OCI-LY7 (cell line): ENCODE data around the gene SEMA4D. TPM values are rescaled to one million over a fixed set of nuclear protein-coding genes. Genes with fewer than 3 reads are reported as not detected.

Experiments
- BruUV-seq: library from RNA; stranded (reverse); fragments of 400-500 nt; replicated peaks from 2 replicates; lab custom pipeline; 2021; lab: Mats Ljungman, UMichigan
- CTCF ChIA-PET: fragments of 300-600 bp; sonication (Branson Sonifier 250); formaldehyde crosslinking; loops from one replicate; lab custom pipeline; 2022; ENCODE audit warnings: antibody characterized with exemption; ENCODE audit not compliant: unreplicated experiment; lab: Charles Lee
- POLR2A ChIA-PET: fragments of 300-600 bp; sonication (Branson Sonifier 250); formaldehyde crosslinking; loops from one replicate; lab custom pipeline; 2022; ENCODE audit warnings: antibody characterized with exemption; lab: Charles Lee
- DNase-seq: peaks from one replicate; pipeline ENCODE4 v3.0.0-alpha.2; 2015; ENCODE audit warnings: low spot score
- H2AFZ ChIP-seq: fragments of 200-600 bp; sonication (generic), shearing (Covaris generic); 2 replicates; pipeline ENCODE4 v1.6.1; 2014; ENCODE audit warnings: mild to moderate bottlenecking, antibody characterized with exemption, low read length, moderate library complexity
- H3K27ac ChIP-seq: fragments of 200-600 bp; sonication (generic); 2 replicates; pipeline ENCODE4 v1.5.1; 2014; ENCODE audit warnings: mixed run types, low read depth, mild to moderate bottlenecking, moderate library complexity, low read length, inconsistent platforms; ENCODE audit not compliant: poor library complexity, severe bottlenecking
- H3K36me3 ChIP-seq: fragments of 200-600 bp; sonication (generic); 2 replicates; pipeline ENCODE4 v1.6.1; 2014; ENCODE audit warnings: mild to moderate bottlenecking, antibody characterized with exemption, low read length, moderate library complexity, mixed read lengths; ENCODE audit not compliant: insufficient read depth
- H3K4me1 ChIP-seq: fragments of 200-600 bp; sonication (generic); 2 replicates; pipeline ENCODE4 v1.5.1; 2014; ENCODE audit warnings: mild to moderate bottlenecking, low read length; ENCODE audit not compliant: insufficient read depth, poor library complexity, severe bottlenecking
- H3K4me2 ChIP-seq: fragments of 200-600 bp; sonication (generic); 2 replicates; pipeline ENCODE4 v1.6.1; 2014; ENCODE audit warnings: mild to moderate bottlenecking, low read length
- H3K4me3 ChIP-seq: fragments of 200-600 bp; sonication (generic); 2 replicates; pipeline ENCODE4 v1.5.1; 2014; ENCODE audit warnings: mild to moderate bottlenecking, low read depth, low read length; ENCODE audit not compliant: poor library complexity, severe bottlenecking
- H3K79me2 ChIP-seq: fragments of 200-600 bp; sonication (generic); 2 replicates; pipeline ENCODE4 v1.6.1; 2016; ENCODE audit warnings: low read depth, mild to moderate bottlenecking, low read length, moderate library complexity, mixed read lengths; ENCODE audit not compliant: insufficient read depth
- H3K9me2 ChIP-seq: fragments of 200-600 bp; sonication (generic); 2 replicates; pipeline ENCODE4 v1.6.1; 2016; ENCODE audit warnings: mild to moderate bottlenecking, low read length, mixed read lengths; ENCODE audit not compliant: insufficient read depth
- H3K9me3 ChIP-seq: fragments of 200-600 bp; sonication (generic); 2 replicates; pipeline ENCODE4 v1.6.1; 2014; ENCODE audit warnings: mild to moderate bottlenecking, mixed run types, low read length, mixed read lengths
- H4K20me1 ChIP-seq: fragments of 200-600 bp; sonication (generic); 2 replicates; pipeline ENCODE4 v1.6.1; 2014; ENCODE audit warnings: mild to moderate bottlenecking, antibody characterized with exemption, low read length, moderate library complexity, mixed read lengths; ENCODE audit not compliant: insufficient read depth
- CTCF ChIP-seq: fragments of 200-600 bp; sonication (generic); conservative IDR thresholded peaks from 2 replicates; pipeline ENCODE4 v1.5.1; 2014; ENCODE audit warnings: mild to moderate bottlenecking, antibody characterized with exemption, low read length, moderate library complexity, mixed read lengths
- EZH2phosphoT487 ChIP-seq: fragments of 200-600 bp; sonication (generic); IDR thresholded peaks from 2 replicates; pipeline ENCODE4 v1.6.1; 2018; ENCODE audit warnings: low read depth, borderline replicate concordance, mild to moderate bottlenecking, mixed run types, antibody characterized with exemption, low read length, moderate library complexity, mixed read lengths
- intact Hi-C: fragments of 100-400 bp; cut with micrococcal nuclease; formaldehyde crosslinking; loops from one replicate; pipeline ENCODE4 v1.10.0; 2022; ENCODE audit not compliant: unreplicated experiment
- total RNA-seq, 2 experiments: library from RNA; depleted of rRNA in 1 of 2; stranded (reverse); fragments of >200 nt in 1 of 2; shearing (Covaris generic) in 1 of 2; gene quantifications; 2 replicates each; pipeline ENCODE4 v1.2.3, GENCODE V29; 2014 to 2022

The SEMA4D gene
- total RNA-seq, 2 experiments from 2014 or later, result 28.5 to 60.5 TPM

GRCh38 chr9:89442981-89443814 is 54.7 kb downstream of the SEMA4D start:
- Histone ChIP-seq H3K36me3 (no peaks in the 10 kb centered on the region), H3K4me2 (peak overlapping the region; percentile 58), H3K4me3 (peak overlapping the region; percentile 45), H3K79me2 (no peaks in the 10 kb centered on the region), H3K4me1 (peaks cover 71% of the 10 kb centered on the region), H3K9me3 (no peaks in the 10 kb centered on the region), H3K27ac (peak overlapping the region; percentile 49), H4K20me1 (peaks cover 4% of the 10 kb centered on the region; the same call in 1 of the 2 replicates), H2AFZ (no peak overlapping the region), H3K9me2 (no peaks in the 10 kb centered on the region)
- BruUV-seq, result no TSS peak
- ChIA-PET POLR2A (interaction anchor here (1.5 kb wide), 1 partner anchor 106 kb away, joined by 4 read pairs; no protein-coding TSS in a partner anchor), CTCF (interaction anchor here (1.3 kb wide), 1 partner anchor 14 kb away, joined by 7 read pairs; no protein-coding TSS in a partner anchor)
- DNase-seq, result no peak
- intact Hi-C loops, result loop anchor here (1.0 kb wide), 1 partner anchor 55 kb away; the partner anchor contains the start of gene SEMA4D
- TF ChIP-seq CTCF, result no peak
- no peak for TF ChIP-seq EZH2phosphoT487

GRCh38 chr9:89442501-89442978 is 55.4 kb downstream of the SEMA4D start:
- H3K9me2 ChIP-seq, result no peaks in the 10 kb centered on the region
- H3K36me3 ChIP-seq, result no peaks in the 10 kb centered on the region
- peaks cover 71% of the 10 kb centered on the region for H3K4me1 ChIP-seq
- no peak overlapping the region for H2AFZ ChIP-seq
- H3K79me2 ChIP-seq, result no peaks in the 10 kb centered on the region
- CTCF ChIA-PET, result interaction anchor here (0.6 to 1.3 kb wide), 2 partner anchors 13 to 1268 kb away, joined by 4 to 7 read pairs; no protein-coding TSS in a partner anchor
- BruUV-seq, result no TSS peak
- DNase-seq, result peak; percentile 79
- TF ChIP-seq CTCF (no peak), EZH2phosphoT487 (no peak)
- peak overlapping the region; percentile 45 for H3K4me3 ChIP-seq
- peak overlapping the region; percentile 49 for H3K27ac ChIP-seq
- POLR2A ChIA-PET, result interaction anchor here (1.5 kb wide), 1 partner anchor 107 kb away, joined by 4 read pairs; no protein-coding TSS in a partner anchor
- peaks cover 4% of the 10 kb centered on the region; the same call in 1 of the 2 replicates for H4K20me1 ChIP-seq
- no peaks in the 10 kb centered on the region for H3K9me3 ChIP-seq
- peak overlapping the region; percentile 58 for H3K4me2 ChIP-seq
- intact Hi-C loops, result loop anchor here (1.0 kb wide), 1 partner anchor 56 kb away; the partner anchor contains the start of gene SEMA4D
